Activated CD4-positive, alpha-beta memory T cell treated with anti-CD3 and anti-CD28 coated beads, Interleukin-2, amount 10 ng/mL, durations not matched to agents 7 days and 5 days (primary cell): ENCODE measurements around the gene ZFP30. TPM values are rescaled to one million over a fixed set of nuclear protein-coding genes. Genes with fewer than 3 reads are reported as not detected.
"Not testable (repeated sequence)": the region's sequence is repeated elsewhere in the genome, so short reads cannot be mapped to it uniquely, and the experiment has no call there.

Experiments used
- CTCF ChIA-PET: fragments of 350-600 bp; sonication (Branson Sonifier 250); formaldehyde crosslinking; loops from one replicate; lab custom pipeline; 2021; ENCODE audit warnings: antibody characterized with exemption, inconsistent platforms; lab: Charles Lee
- POLR2A ChIA-PET: fragments of 350-600 bp; sonication (Branson Sonifier 250); formaldehyde crosslinking; loops from one replicate; lab custom pipeline; 2021; ENCODE audit warnings: antibody characterized with exemption; lab: Charles Lee
- DNase-seq: peaks from one replicate; pipeline ENCODE4 v3.0.0-alpha.2; 2020
- H3K27ac Mint-ChIP-seq: one replicate; pipeline ENCODE4 v1.8.0; 2021; ENCODE audit warnings: mild to moderate bottlenecking, mixed read lengths
- H3K27me3 Mint-ChIP-seq: one replicate; pipeline ENCODE4 v1.8.0; 2021; ENCODE audit warnings: mixed read lengths
- H3K36me3 Mint-ChIP-seq: one replicate; pipeline ENCODE4 v1.8.0; 2021; ENCODE audit warnings: low read depth, mixed read lengths
- H3K4me1 Mint-ChIP-seq: one replicate; pipeline ENCODE4 v1.8.0; 2021; ENCODE audit warnings: mixed read lengths
- H3K4me3 Mint-ChIP-seq: one replicate; pipeline ENCODE4 v1.8.0; 2021; ENCODE audit warnings: mild to moderate bottlenecking, mixed read lengths
- H3K9me3 Mint-ChIP-seq: one replicate; pipeline ENCODE4 v1.8.0; 2021; ENCODE audit warnings: mixed read lengths
- total RNA-seq, 2 experiments: library from RNA; stranded (reverse); gene quantifications; one replicate each; pipeline ENCODE4 v1.2.3, GENCODE V29; 2021

Gene ZFP30
- 10 to 100 TPM; 11.9 to 14.2 TPM for total RNA-seq

- Mint-ChIP-seq H3K27me3 (no peaks in the 10 kb centered on the region), H3K27ac (peak within 1 kb of the TSS; percentile 94), H3K9me3 (peaks cover 17% of the 10 kb centered on the region), H3K4me1 (peaks cover 27% of the 10 kb centered on the region), H3K4me3 (peak within 1 kb of the TSS; percentile 93), H3K36me3 (peaks cover 45% of the 10 kb centered on the region)
- peak; percentile 81 for DNase-seq
- ChIA-PET POLR2A (interaction anchor here (1.3 to 1.6 kb wide), 4 partner anchors 37 to 189 kb away, joined by 5 to 7 read pairs (median 6); partner anchors contain the start of genes ZNF540, ZNF570 and ZNF571), CTCF (no interaction called here)
Measured at GRCh38 chr19:37655301-37655688, at the start of gene ZFP30. Gene ZFP30, minus strand, starts transcription at chr19:37655465. Its CDS starts 7,643 bp downstream, at chr19:37647822.

- no peaks in the 10 kb centered on the region for H3K27me3 Mint-ChIP-seq
- no peak for DNase-seq
- peaks cover 51% of the 10 kb centered on the region for H3K36me3 Mint-ChIP-seq
- H3K4me1 Mint-ChIP-seq: no peaks in the 10 kb centered on the region
- H3K27ac Mint-ChIP-seq: no peak overlapping the region
- POLR2A ChIA-PET: no interaction called here
- H3K9me3 Mint-ChIP-seq: peaks cover 59% of the 10 kb centered on the region
- no peak overlapping the region for H3K4me3 Mint-ChIP-seq
- CTCF ChIA-PET: no interaction called here
Measured at GRCh38 chr19:37699057-37699456, 43.8 kb upstream of the ZFP30 start.

GRCh38 chr19:37698216-37698615, 43.0 kb upstream of the ZFP30 start:
- POLR2A ChIA-PET: no interaction called here
- Mint-ChIP-seq H3K27me3 (no peaks in the 10 kb centered on the region), H3K9me3 (peaks cover 58% of the 10 kb centered on the region), H3K36me3 (peaks cover 47% of the 10 kb centered on the region), H3K27ac (no peak overlapping the region), H3K4me1 (no peaks in the 10 kb centered on the region), H3K4me3 (no peak overlapping the region)
- no peak for DNase-seq
- CTCF ChIA-PET: no interaction called here

GRCh38 chr19:37695144-37695899, 40.1 kb upstream of the ZFP30 start:
- no peak overlapping the region for H3K4me3 Mint-ChIP-seq
- ChIA-PET CTCF (no interaction called here), POLR2A (no interaction called here)
- peaks cover 51% of the 10 kb centered on the region for H3K9me3 Mint-ChIP-seq
- H3K27me3 Mint-ChIP-seq: no peaks in the 10 kb centered on the region
- H3K27ac Mint-ChIP-seq: no peak overlapping the region
- no peak for DNase-seq
- H3K36me3 Mint-ChIP-seq: peaks cover 42% of the 10 kb centered on the region
- peaks cover 9% of the 10 kb centered on the region for H3K4me1 Mint-ChIP-seq

- Mint-ChIP-seq H3K36me3 (peaks cover 24% of the 10 kb centered on the region), H3K4me3 (no peak overlapping the region), H3K27me3 (no peaks in the 10 kb centered on the region), H3K27ac (no peak overlapping the region), H3K4me1 (peaks cover 9% of the 10 kb centered on the region), H3K9me3 (peaks cover 37% of the 10 kb centered on the region)
- ChIA-PET POLR2A (interaction anchor here (1.5 kb wide), 1 partner anchor 38 kb away, joined by 6 read pairs; the partner anchor contains the start of gene ZFP30), CTCF (no interaction called here)
- no peak for DNase-seq
Measured at GRCh38 chr19:37692956-37693620, 37.8 kb upstream of the ZFP30 start.

- ChIA-PET CTCF (interaction anchor here (1.1 kb wide), 1 partner anchor 88 kb away, joined by 3 read pairs; the partner anchor contains the start of gene ZNF573), POLR2A (interaction anchor here (1.5 kb wide), 1 partner anchor 37 kb away, joined by 6 read pairs; the partner anchor contains the start of gene ZFP30)
- Mint-ChIP-seq H3K36me3 (peaks cover 16% of the 10 kb centered on the region), H3K9me3 (peaks cover 31% of the 10 kb centered on the region), H3K27ac (peak overlapping the region; percentile 18), H3K4me3 (peak overlapping the region; percentile 79), H3K27me3 (no peaks in the 10 kb centered on the region), H3K4me1 (peaks cover 9% of the 10 kb centered on the region)
- DNase-seq: peak; percentile 74
Measured at GRCh38 chr19:37691881-37692504, 36.7 kb upstream of the ZFP30 start.

- Mint-ChIP-seq H3K27ac (no peak overlapping the region), H3K27me3 (no peaks in the 10 kb centered on the region), H3K4me1 (no peaks in the 10 kb centered on the region), H3K9me3 (peaks cover 37% of the 10 kb centered on the region), H3K36me3 (no peaks in the 10 kb centered on the region), H3K4me3 (no peak overlapping the region)
- ChIA-PET POLR2A (no interaction called here), CTCF (no interaction called here)
- DNase-seq: no peak
Measured at GRCh38 chr19:37683520-37683919, 28.3 kb upstream of the ZFP30 start.

- no peak for DNase-seq
- Mint-ChIP-seq H3K4me3 (no peak overlapping the region), H3K27ac (no peak overlapping the region), H3K4me1 (no peaks in the 10 kb centered on the region), H3K9me3 (peaks cover 50% of the 10 kb centered on the region), H3K36me3 (peaks cover 13% of the 10 kb centered on the region), H3K27me3 (no peaks in the 10 kb centered on the region)
- CTCF ChIA-PET: no interaction called here
- POLR2A ChIA-PET: no interaction called here
Measured at GRCh38 chr19:37669450-37669914, 14.2 kb upstream of the ZFP30 start.

- Mint-ChIP-seq H3K4me3 (peak overlapping the region; percentile 47), H3K4me1 (peaks cover 27% of the 10 kb centered on the region), H3K9me3 (peaks cover 24% of the 10 kb centered on the region), H3K36me3 (peaks cover 32% of the 10 kb centered on the region)
- DNase-seq, H3K27ac Mint-ChIP-seq, H3K27me3 Mint-ChIP-seq, CTCF ChIA-PET: not testable (repeated sequence)
- POLR2A ChIA-PET: interaction anchor here (1.1 kb wide), 1 partner anchor 8 kb away, joined by 3 read pairs; no protein-coding TSS in a partner anchor
Measured at GRCh38 chr19:37657157-37657556, 1.9 kb upstream of the ZFP30 start.

GRCh38 chr19:37655689-37656371, 565 bp upstream of the ZFP30 start:
- Mint-ChIP-seq H3K36me3 (peaks cover 39% of the 10 kb centered on the region), H3K4me3 (peak overlapping the region; percentile 93), H3K27ac (peak overlapping the region; percentile 94), H3K9me3 (peaks cover 18% of the 10 kb centered on the region), H3K27me3 (no peaks in the 10 kb centered on the region), H3K4me1 (peaks cover 27% of the 10 kb centered on the region)
- POLR2A ChIA-PET: interaction anchor here (1.3 to 1.6 kb wide), 4 partner anchors 37 to 190 kb away, joined by 5 to 7 read pairs (median 6); partner anchors contain the start of genes ZNF540, ZNF570 and ZNF571
- CTCF ChIA-PET: no interaction called here
- peak; percentile 85 for DNase-seq

GRCh38 chr19:37654629-37655300, 500 bp downstream of the ZFP30 start:
- H3K27ac Mint-ChIP-seq: peak overlapping the region; percentile 94
- no peaks in the 10 kb centered on the region for H3K27me3 Mint-ChIP-seq
- ChIA-PET CTCF (no interaction called here), POLR2A (interaction anchor here (1.3 to 1.6 kb wide), 4 partner anchors 38 to 189 kb away, joined by 5 to 7 read pairs (median 6); partner anchors contain the start of genes ZNF540, ZNF570 and ZNF571)
- H3K4me1 Mint-ChIP-seq: peaks cover 27% of the 10 kb centered on the region
- peak; percentile 35 for DNase-seq
- peaks cover 50% of the 10 kb centered on the region for H3K36me3 Mint-ChIP-seq
- H3K9me3 Mint-ChIP-seq: peaks cover 17% of the 10 kb centered on the region
- H3K4me3 Mint-ChIP-seq: peak overlapping the region; percentile 93

- POLR2A ChIA-PET: interaction anchor here (0.9 to 1.6 kb wide), 3 partner anchors 10 to 185 kb away, joined by 3 to 7 read pairs (median 4); partner anchors contain the start of genes ZNF570 and ZNF793
Measured at GRCh38 chr19:37654118-37654517, 1.1 kb downstream of the ZFP30 start.

More at GRCh38 chr19:37654118-37654517, 1.1 kb downstream of the ZFP30 start:
- Mint-ChIP-seq H3K36me3 (peaks cover 54% of the 10 kb centered on the region), H3K4me3 (peak overlapping the region; percentile 93), H3K27me3 (no peaks in the 10 kb centered on the region), H3K9me3 (peaks cover 15% of the 10 kb centered on the region), H3K27ac (peak overlapping the region; percentile 94), H3K4me1 (peaks cover 27% of the 10 kb centered on the region)
- DNase-seq: no peak
- CTCF ChIA-PET: no interaction called here
